HepG2 (cell line): ENCODE results near the gene RASD1. TPM values are rescaled to one million over a fixed set of nuclear protein-coding genes. Genes with fewer than 3 reads are reported as not detected.

Experiments
- AGO2 ChIP-seq: fragments of 200-400 bp; formaldehyde crosslinking; optimal IDR thresholded peaks from 2 replicates; pipeline ENCODE3; 2017; ENCODE audit warnings: mild to moderate bottlenecking, low read depth, low read length, moderate library complexity
- CCAR2 ChIP-seq: fragments of 200-400 bp; formaldehyde crosslinking; optimal IDR thresholded peaks from 2 replicates; pipeline ENCODE3; 2018; ENCODE audit warnings: low read depth, mild to moderate bottlenecking, low read length, moderate library complexity
- CEBPB ChIP-seq: IDR thresholded peaks from 2 replicates; pipeline ENCODE4 v1.6.1; 2011; ENCODE audit warnings: low read depth, low read length, improper control_type of control experiment, borderline replicate concordance
- ETV6 ChIP-seq: sonication (generic); formaldehyde crosslinking; conservative IDR thresholded peaks from 2 replicates; pipeline ENCODE4 v1.4.0; 2020; ENCODE audit warnings: missing genetic modification reagents
- FOXJ3 ChIP-seq: sonication (generic); formaldehyde crosslinking; IDR thresholded peaks from 2 replicates; pipeline ENCODE4 v1.4.0; 2020; ENCODE audit warnings: missing genetic modification reagents, mild to moderate bottlenecking, borderline replicate concordance
- HBP1 ChIP-seq: IDR thresholded peaks from 2 replicates; pipeline ENCODE4 v1.6.1; 2016; ENCODE audit warnings: low read depth, control low read depth
- NFATC3 ChIP-seq: sonication (generic); formaldehyde crosslinking; IDR thresholded peaks from 2 replicates; pipeline ENCODE4 v1.5.1; 2020; ENCODE audit warnings: mild to moderate bottlenecking, missing genetic modification reagents
- POGK ChIP-seq: sonication (generic); formaldehyde crosslinking; conservative IDR thresholded peaks from 2 replicates; pipeline ENCODE4 v1.8.0; 2022; ENCODE audit warnings: mild to moderate bottlenecking, moderate library complexity, missing genetic modification reagents
- RXRB ChIP-seq: IDR thresholded peaks from 2 replicates; pipeline ENCODE4 v1.6.1; 2016; ENCODE audit warnings: borderline replicate concordance, missing genetic modification reagents, missing compliant biosample characterization
- SYNCRIP ChIP-seq: fragments of 200-400 bp; formaldehyde crosslinking; IDR thresholded peaks from 2 replicates; pipeline ENCODE4 v1.6.1; 2018; ENCODE audit warnings: mild to moderate bottlenecking, low read depth, low read length; ENCODE audit not compliant: insufficient read depth
- TAF1 ChIP-seq: sonication (generic); formaldehyde crosslinking; IDR thresholded peaks from 2 replicates; pipeline ENCODE4 v1.4.0; 2020; ENCODE audit warnings: missing genetic modification reagents
- TBX3 ChIP-seq: fragments of 450-650 bp; IDR thresholded peaks from 2 replicates; pipeline ENCODE4 v1.6.1; 2017; ENCODE audit warnings: antibody characterized with exemption, mild to moderate bottlenecking, inconsistent platforms, borderline replicate concordance
- TCF12 ChIP-seq, 2 experiments: fragments of 450-650 bp in 1 of 2; sonication (generic) in 1 of 2; formaldehyde crosslinking in 1 of 2; IDR thresholded peaks; 2 replicates each; pipeline versions ENCODE4 v1.6.1 to v1.8.0; 2017 to 2022; ENCODE audit warnings: antibody characterized with exemption in 1 of 2, mild to moderate bottlenecking in 1 of 2, missing genetic modification reagents in 1 of 2, moderate library complexity in 1 of 2
- THYN1 ChIP-seq: sonication (generic); formaldehyde crosslinking; IDR thresholded peaks from 2 replicates; pipeline ENCODE4 v1.8.1; 2023; ENCODE audit warnings: low read depth, mild to moderate bottlenecking, moderate library complexity, missing genetic modification reagents, borderline replicate concordance
- ZBTB7A ChIP-seq: sonication (generic); formaldehyde crosslinking; IDR thresholded peaks from 2 replicates; pipeline ENCODE4 v1.8.0; 2022; ENCODE audit warnings: mild to moderate bottlenecking, missing genetic modification reagents
- ZFX ChIP-seq: sonication (generic); formaldehyde crosslinking; IDR thresholded peaks from 2 replicates; pipeline ENCODE4 v1.4.0; 2020; ENCODE audit warnings: mild to moderate bottlenecking, low read depth, missing genetic modification reagents, moderate library complexity
- ZFY ChIP-seq: sonication (generic); formaldehyde crosslinking; IDR thresholded peaks from 2 replicates; pipeline ENCODE4 v1.4.0; 2020; ENCODE audit warnings: missing genetic modification reagents
- ZMAT3 ChIP-seq: sonication (generic); formaldehyde crosslinking; conservative IDR thresholded peaks from 2 replicates; pipeline ENCODE4 v1.7.0; 2021; ENCODE audit warnings: missing genetic modification reagents
- ZNF124 ChIP-seq: sonication (generic); formaldehyde crosslinking; IDR thresholded peaks from 2 replicates; pipeline ENCODE4 v1.4.0; 2020; ENCODE audit warnings: missing genetic modification reagents
- ZNF205 ChIP-seq: IDR thresholded peaks from 2 replicates; pipeline ENCODE4 v1.6.1; 2018; ENCODE audit warnings: missing biosample characterization, missing genetic modification reagents
- ZNF207 ChIP-seq: fragments of 450-650 bp; IDR thresholded peaks from 2 replicates; pipeline ENCODE4 v1.6.1; 2016; ENCODE audit warnings: antibody characterized with exemption, borderline replicate concordance
- ZNF460 ChIP-seq: sonication (generic); formaldehyde crosslinking; IDR thresholded peaks from 2 replicates; pipeline ENCODE4 v1.5.1; 2020; ENCODE audit warnings: missing genetic modification reagents, mild to moderate bottlenecking, borderline replicate concordance
- ZNF747 ChIP-seq: sonication (generic); formaldehyde crosslinking; IDR thresholded peaks from 2 replicates; pipeline ENCODE4 v1.8.1; 2023; ENCODE audit warnings: missing genetic modification reagents, mild to moderate bottlenecking, borderline replicate concordance
- ZNF780A ChIP-seq: sonication (generic); formaldehyde crosslinking; IDR thresholded peaks from 2 replicates; pipeline ENCODE4 v1.8.0; 2022; ENCODE audit warnings: mild to moderate bottlenecking, missing genetic modification reagents, moderate library complexity
- ZNF781 ChIP-seq: sonication (generic); formaldehyde crosslinking; IDR thresholded peaks from 2 replicates; pipeline ENCODE4 v1.5.1; 2020; ENCODE audit warnings: borderline replicate concordance, mild to moderate bottlenecking, missing genetic modification reagents; ENCODE audit errors: not compliant biosample characterization
- ZNF788 ChIP-seq: sonication (generic); formaldehyde crosslinking; IDR thresholded peaks from 2 replicates; pipeline ENCODE4 v1.5.0; 2020; ENCODE audit warnings: mild to moderate bottlenecking, missing genetic modification reagents, borderline replicate concordance
- ZNF790 ChIP-seq: sonication (generic); formaldehyde crosslinking; IDR thresholded peaks from 2 replicates; pipeline ENCODE4 v1.8.0; 2022; ENCODE audit warnings: missing genetic modification reagents, mild to moderate bottlenecking, borderline replicate concordance
- ZNF891 ChIP-seq: sonication (generic); formaldehyde crosslinking; IDR thresholded peaks from 2 replicates; pipeline ENCODE4 v1.5.0; 2020; ENCODE audit warnings: mild to moderate bottlenecking, missing genetic modification reagents
- polyA plus RNA-seq, 8 experiments: library from polyadenylated mRNA; depleted of rRNA in 3 of 8; stranded (reverse) in 7 of 8; unstranded in 1 of 8; fragments of >200 nt; fragmentation: Illumina TruSeq in 4 of 8; extraction: Trizol in 4 of 8; gene quantifications; 2 replicates each; pipeline versions ENCODE4 v1.2.1 to v1.2.3, GENCODE V29; 2011 to 2016; ENCODE audit warnings: low read depth in 4 of 8, missing spikeins in 1 of 8, mixed read lengths in 1 of 8; ENCODE audit not compliant: insufficient read depth in 1 of 8
- total RNA-seq, 5 experiments: library from RNA; depleted of rRNA; stranded (reverse); fragments of >200 nt; fragmentation: Illumina TruSeq; extraction: Trizol; gene quantifications; 2 replicates each; pipeline ENCODE4 v1.2.3, GENCODE V29; 2016; ENCODE audit warnings: low read depth in 1 of 5

The RASD1 gene
- total and polyA plus RNA-seq, 2 of the 13 experiments (the other 11 are each of a cell fraction or from before 2014, with no cell fraction given): 1.6 to 4.2 TPM

- TF ChIP-seq POGK (CRISPR knock-in tag) (peak; percentile 86; the same call in 1 of the 2 replicates), ZNF891 (CRISPR knock-in tag) (no peak), TCF12 (IDR thresholded peaks at IDR 0.05) (no peak), TCF12 (CRISPR knock-in tag; IDR thresholded peaks at IDR 0.05) (peak; percentile 90), ZNF205 (CRISPR knock-in tag) (peak; percentile 64; the same call in 1 of the 2 replicates), CEBPB (no peak), ZFY (CRISPR knock-in tag) (no peak), ZNF207 (no peak), RXRB (CRISPR knock-in tag) (peak; percentile 99), TBX3 (peak; percentile 99), ZNF460 (CRISPR knock-in tag) (peak; percentile 44; the same call in 1 of the 2 replicates), THYN1 (CRISPR knock-in tag) (no peak), TAF1 (CRISPR knock-in tag) (no peak), ZNF790 (CRISPR knock-in tag) (no peak), ZNF124 (CRISPR knock-in tag) (0 out of 2 replicates have a peak, but pooled peaks have one; percentile 21), ZNF780A (CRISPR knock-in tag) (peak; percentile 79; the same call in 1 of the 2 replicates), NFATC3 (CRISPR knock-in tag) (0 out of 2 replicates have a peak, but pooled peaks have one; percentile 39), AGO2 (no peak), ETV6 (CRISPR knock-in tag) (no peak), ZFX (CRISPR knock-in tag) (peak; percentile 45; the same call in 1 of the 2 replicates), ZBTB7A (CRISPR knock-in tag) (no peak), ZNF747 (peak; percentile 88; the same call in 1 of the 2 replicates), ZMAT3 (peak; percentile 61; the same call in 1 of the 2 replicates), FOXJ3 (CRISPR knock-in tag) (peak; percentile 96; the same call in 1 of the 2 replicates), ZNF788 (CRISPR knock-in tag) (peak; percentile 89; the same call in 1 of the 2 replicates), ZNF781 (peak; percentile 87), SYNCRIP (no peak), HBP1 (peak; percentile 31; the same call in 1 of the 2 replicates), CCAR2 (no peak)
These were observed 37.8 kb upstream of the RASD1 start (continued) for GRCh38 chr17:17533901-17534441.
